Stimulated activated CD8-positive, alpha-beta memory T cell treated with anti-CD3 and anti-CD28 coated beads, Interleukin-4, amount 100 ng/mL, for 24 hours (primary cell): ENCODE data around the gene SRSF3.
"Not testable (repeated sequence)": the region's sequence is repeated elsewhere in the genome, so short reads cannot be mapped to it uniquely, and the experiment has no call there.

Experiments used
- DNase-seq: peaks from one replicate; pipeline ENCODE4 v3.0.0-alpha.2; 2020; ENCODE audit warnings: low read depth

Gene SRSF3

GRCh38 chr6:36594029-36594815, at the start of gene SRSF3:
Gene SRSF3 (plus strand): TSS chr6:36594362. CDS start chr6:36596763, 2,401 bp downstream.
- DNase-seq: peak; percentile 89

- DNase-seq: no peak
Measured at GRCh38 chr6:36545767-36546307, 48.3 kb upstream of the SRSF3 start.

- DNase-seq: no peak
Measured at GRCh38 chr6:36546308-36546919, 47.7 kb upstream of the SRSF3 start.

GRCh38 chr6:36546920-36547645, 47.1 kb upstream of the SRSF3 start, which contains the start of gene STK38:
Gene STK38 (minus strand): TSS chr6:36547479. CDS start chr6:36540202, 7,277 bp downstream.
- peak; percentile 93 for DNase-seq

- no peak for DNase-seq
Measured at GRCh38 chr6:36547646-36548400, 46.3 kb upstream of the SRSF3 start.

GRCh38 chr6:36548401-36548743, 45.8 kb upstream of the SRSF3 start:
- no peak for DNase-seq

- no peak for DNase-seq
Measured at GRCh38 chr6:36550473-36551000, 43.6 kb upstream of the SRSF3 start.

- DNase-seq: no peak
Measured at GRCh38 chr6:36555750-36556252, 38.4 kb upstream of the SRSF3 start.

GRCh38 chr6:36556281-36556680, 37.9 kb upstream of the SRSF3 start:
- DNase-seq: no peak

GRCh38 chr6:36559011-36559793, 35.0 kb upstream of the SRSF3 start:
- DNase-seq: no peak

- no peak for DNase-seq
Measured at GRCh38 chr6:36560822-36561221, 33.3 kb upstream of the SRSF3 start.

GRCh38 chr6:36563237-36563927, 30.8 kb upstream of the SRSF3 start:
- no peak for DNase-seq

GRCh38 chr6:36563928-36564284, 30.3 kb upstream of the SRSF3 start:
- no peak for DNase-seq

GRCh38 chr6:36566418-36566905, 27.7 kb upstream of the SRSF3 start:
- no peak for DNase-seq

- DNase-seq: no peak
Measured at GRCh38 chr6:36570264-36570663, 23.9 kb upstream of the SRSF3 start.

- DNase-seq: no peak
Measured at GRCh38 chr6:36571122-36572043, 22.8 kb upstream of the SRSF3 start.

- DNase-seq: not testable (repeated sequence)
Measured at GRCh38 chr6:36572353-36573311, 21.5 kb upstream of the SRSF3 start.

GRCh38 chr6:36574679-36575078, 19.5 kb upstream of the SRSF3 start:
- DNase-seq: no peak
